HG02885 (cell line): ENCODE data around the gene RAPGEF6.
"Not testable (repeated sequence)": the region's sequence is repeated elsewhere in the genome, so short reads cannot be mapped to it uniquely, and the experiment has no call there.

Experiments
- ATAC-seq: cut with Tn5 transposase; IDR thresholded peaks from one replicate; pipeline ENCODE4 v1.9.1; 2021; ENCODE audit warnings: mild to moderate bottlenecking; ENCODE audit not compliant: unreplicated experiment, poor library complexity

The RAPGEF6 gene

GRCh38 chr5:131459216-131459615, 175.8 kb downstream of the RAPGEF6 start:
- ATAC-seq: no peak

- ATAC-seq: no peak
Observed at GRCh38 chr5:131457193-131457592, 177.8 kb downstream of the RAPGEF6 start.

GRCh38 chr5:131450941-131451340, 184.1 kb downstream of the RAPGEF6 start:
- ATAC-seq: no peak

GRCh38 chr5:131441184-131441583, 193.8 kb downstream of the RAPGEF6 start:
- ATAC-seq: no peak

GRCh38 chr5:131436081-131436480, 198.9 kb downstream of the RAPGEF6 start:
- no peak for ATAC-seq

- ATAC-seq: no peak
Observed at GRCh38 chr5:131433109-131433508, 201.9 kb downstream of the RAPGEF6 start.

GRCh38 chr5:131431794-131432193, 203.2 kb downstream of the RAPGEF6 start:
- ATAC-seq: no peak

GRCh38 chr5:131430794-131431193, 204.2 kb downstream of the RAPGEF6 start:
- no peak for ATAC-seq

GRCh38 chr5:131426011-131426410, 209.0 kb downstream of the RAPGEF6 start:
- no peak for ATAC-seq

- ATAC-seq: no peak
Observed at GRCh38 chr5:131423056-131423455, 212.0 kb downstream of the RAPGEF6 start.

GRCh38 chr5:131419877-131420276, 215.2 kb downstream of the RAPGEF6 start:
- no peak for ATAC-seq

- no peak for ATAC-seq
Observed at GRCh38 chr5:131418846-131419245, 216.2 kb downstream of the RAPGEF6 start.

- peak; percentile 44 for ATAC-seq
Observed at GRCh38 chr5:131417240-131417869, 217.7 kb downstream of the RAPGEF6 start.

- peak; percentile 76 for ATAC-seq
Observed at GRCh38 chr5:131416729-131417128, 218.3 kb downstream of the RAPGEF6 start.

GRCh38 chr5:131413605-131414559, 221.1 kb downstream of the RAPGEF6 start:
- ATAC-seq: peak; percentile 69

- ATAC-seq: no peak
Observed at GRCh38 chr5:131406975-131407638, 227.9 kb downstream of the RAPGEF6 start.

- no peak for ATAC-seq
Observed at GRCh38 chr5:131406076-131406475, 229.0 kb downstream of the RAPGEF6 start.

- no peak for ATAC-seq
Observed at GRCh38 chr5:131405674-131406073, 229.4 kb downstream of the RAPGEF6 start.

GRCh38 chr5:131400585-131400984, 234.4 kb downstream of the RAPGEF6 start:
- no peak for ATAC-seq

GRCh38 chr5:131399007-131399406, 236.0 kb downstream of the RAPGEF6 start:
- ATAC-seq: not testable (repeated sequence)
